ENCODE measurements around the gene REXO1.

DNA sequence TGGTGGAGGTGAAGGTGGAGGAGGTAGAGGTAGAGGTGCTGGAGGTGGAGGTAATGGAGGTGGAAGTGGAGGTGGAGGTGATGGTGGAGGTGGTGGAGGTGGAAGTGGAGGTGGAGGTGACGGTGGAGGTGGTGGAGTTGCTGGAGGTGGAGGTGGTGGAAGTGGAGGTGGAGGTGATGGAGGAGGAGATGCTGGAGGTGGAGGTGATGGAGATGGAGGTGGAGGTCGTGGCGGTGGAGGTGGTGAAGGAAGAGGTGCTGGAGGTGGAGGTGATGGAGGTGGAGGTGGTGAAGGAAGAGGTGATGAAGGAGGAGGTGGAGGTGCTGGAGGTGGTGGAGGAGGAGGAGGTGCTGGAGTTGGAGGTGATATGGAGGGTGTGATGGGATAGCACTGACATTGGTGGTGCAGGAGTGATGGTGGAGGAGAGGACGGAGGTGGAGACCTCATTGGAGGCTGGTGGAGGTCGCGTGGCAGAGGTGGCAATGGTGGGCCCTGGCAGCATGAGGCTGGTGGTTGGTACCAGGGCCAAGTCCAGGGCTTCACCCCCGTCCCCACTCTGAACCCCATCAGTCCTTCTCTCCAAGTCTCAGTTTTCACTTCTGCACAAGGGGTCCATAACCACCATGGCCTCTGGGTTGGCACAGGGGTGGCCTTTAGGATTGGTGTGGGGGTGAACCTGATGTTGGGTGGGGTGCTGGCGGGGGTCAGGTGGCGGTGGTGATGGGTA, 79.2 kb downstream of the REXO1 start:
- TF ChIP-seq POLR2A (IDR thresholded peaks at IDR 0.05; ENCODE audit: low read length) (no peak), GATA1 (IDR thresholded peaks at IDR 0.05; ENCODE audit: low read depth, low read length) (no peak)

Measured in erythroblast (primary cell).